ENCODE results near the gene ARHGEF6. TPM values are rescaled to one million over a fixed set of nuclear protein-coding genes. Genes with fewer than 3 reads are reported as not detected.

The ARHGEF6 gene
- total and polyA plus RNA-seq, 4 donors, result 1.6 to 9.2 (median 4.2) TPM

- Histone ChIP-seq H3K4me3 (ENCODE audit: low read depth in 1 of 3, low read length in 3 of 3) (no peak overlapping the region), H3K9me3 (ENCODE audit: control insufficient read depth in 4 of 4, low read length in 3 of 4) (peaks cover 0 to 8% (median 4%) of the 10 kb centered on the region in 4 donors), H3K27ac (ENCODE audit: low read depth in 1 of 2, low read length in 2 of 2) (no peak overlapping the region), H3K4me1 (ENCODE audit: control insufficient read depth in 4 of 4, insufficient read depth in 4 of 4, low read length in 3 of 4) (no peaks in the 10 kb centered on the region), H3K9ac (ENCODE audit: low read depth in 1 of 2, low read length in 2 of 2) (no peak overlapping the region), H3K27me3 (ENCODE audit: control insufficient read depth in 4 of 4, insufficient read depth in 4 of 4, low read length in 3 of 4) (no peaks in the 10 kb centered on the region), H3K36me3 (ENCODE audit: control insufficient read depth in 4 of 4, insufficient read depth in 3 of 4, low read depth in 1 of 4, low read length in 3 of 4) (peaks cover 0 to 5% (median 0%) of the 10 kb centered on the region in 4 donors)
- WGBS, result 89% methylated on average over 10 of the region's 10 CpGs
- DNase-seq (ENCODE audit: low spot score), result no peak
- TF ChIP-seq HNF4A (conservative IDR thresholded peaks at IDR 0.05) (no peak), EGR1 (IDR thresholded peaks at IDR 0.05; ENCODE audit: low read depth in 2 of 2) (no peak), FOXA2 (IDR thresholded peaks at IDR 0.05) (no peak), CTCF (IDR thresholded peaks at IDR 0.05; ENCODE audit: low read depth, low read length, missing input control) (no peak), RAD21 (IDR thresholded peaks at IDR 0.05) (no peak), TAF1 (conservative IDR thresholded peaks at IDR 0.05) (no peak), FOXA1 (IDR thresholded peaks at IDR 0.05) (no peak), SP1 (IDR thresholded peaks at IDR 0.05) (no peak), GABPA (IDR thresholded peaks at IDR 0.05 in 1 of 2, conservative IDR thresholded peaks at IDR 0.05 in 1 of 2) (no peak), RXRA (IDR thresholded peaks at IDR 0.05) (no peak), HNF4G (IDR thresholded peaks at IDR 0.05) (no peak), JUND (IDR thresholded peaks at IDR 0.05) (no peak), NR2F2 (IDR thresholded peaks at IDR 0.05) (no peak), YY1 (IDR thresholded peaks at IDR 0.05) (no peak)
- TF ChIP-seq, protein P1, sequence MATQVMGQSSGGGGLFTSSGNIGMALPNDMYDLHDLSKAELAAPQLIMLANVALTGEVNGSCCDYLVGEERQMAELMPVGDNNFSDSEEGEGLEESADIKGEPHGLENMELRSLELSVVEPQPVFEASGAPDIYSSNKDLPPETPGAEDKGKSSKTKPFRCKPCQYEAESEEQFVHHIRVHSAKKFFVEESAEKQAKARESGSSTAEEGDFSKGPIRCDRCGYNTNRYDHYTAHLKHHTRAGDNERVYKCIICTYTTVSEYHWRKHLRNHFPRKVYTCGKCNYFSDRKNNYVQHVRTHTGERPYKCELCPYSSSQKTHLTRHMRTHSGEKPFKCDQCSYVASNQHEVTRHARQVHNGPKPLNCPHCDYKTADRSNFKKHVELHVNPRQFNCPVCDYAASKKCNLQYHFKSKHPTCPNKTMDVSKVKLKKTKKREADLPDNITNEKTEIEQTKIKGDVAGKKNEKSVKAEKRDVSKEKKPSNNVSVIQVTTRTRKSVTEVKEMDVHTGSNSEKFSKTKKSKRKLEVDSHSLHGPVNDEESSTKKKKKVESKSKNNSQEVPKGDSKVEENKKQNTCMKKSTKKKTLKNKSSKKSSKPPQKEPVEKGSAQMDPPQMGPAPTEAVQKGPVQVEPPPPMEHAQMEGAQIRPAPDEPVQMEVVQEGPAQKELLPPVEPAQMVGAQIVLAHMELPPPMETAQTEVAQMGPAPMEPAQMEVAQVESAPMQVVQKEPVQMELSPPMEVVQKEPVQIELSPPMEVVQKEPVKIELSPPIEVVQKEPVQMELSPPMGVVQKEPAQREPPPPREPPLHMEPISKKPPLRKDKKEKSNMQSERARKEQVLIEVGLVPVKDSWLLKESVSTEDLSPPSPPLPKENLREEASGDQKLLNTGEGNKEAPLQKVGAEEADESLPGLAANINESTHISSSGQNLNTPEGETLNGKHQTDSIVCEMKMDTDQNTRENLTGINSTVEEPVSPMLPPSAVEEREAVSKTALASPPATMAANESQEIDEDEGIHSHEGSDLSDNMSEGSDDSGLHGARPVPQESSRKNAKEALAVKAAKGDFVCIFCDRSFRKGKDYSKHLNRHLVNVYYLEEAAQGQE (IDR thresholded peaks at IDR 0.05), result no peak
- TF ChIP-seq, protein P2, sequence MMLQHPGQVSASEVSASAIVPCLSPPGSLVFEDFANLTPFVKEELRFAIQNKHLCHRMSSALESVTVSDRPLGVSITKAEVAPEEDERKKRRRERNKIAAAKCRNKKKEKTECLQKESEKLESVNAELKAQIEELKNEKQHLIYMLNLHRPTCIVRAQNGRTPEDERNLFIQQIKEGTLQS (IDR thresholded peaks at IDR 0.05), result no peak
- TF ChIP-seq, protein P3, sequence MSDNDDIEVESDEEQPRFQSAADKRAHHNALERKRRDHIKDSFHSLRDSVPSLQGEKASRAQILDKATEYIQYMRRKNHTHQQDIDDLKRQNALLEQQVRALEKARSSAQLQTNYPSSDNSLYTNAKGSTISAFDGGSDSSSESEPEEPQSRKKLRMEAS (IDR thresholded peaks at IDR 0.05), result no peak
- TF ChIP-seq, protein P4, sequence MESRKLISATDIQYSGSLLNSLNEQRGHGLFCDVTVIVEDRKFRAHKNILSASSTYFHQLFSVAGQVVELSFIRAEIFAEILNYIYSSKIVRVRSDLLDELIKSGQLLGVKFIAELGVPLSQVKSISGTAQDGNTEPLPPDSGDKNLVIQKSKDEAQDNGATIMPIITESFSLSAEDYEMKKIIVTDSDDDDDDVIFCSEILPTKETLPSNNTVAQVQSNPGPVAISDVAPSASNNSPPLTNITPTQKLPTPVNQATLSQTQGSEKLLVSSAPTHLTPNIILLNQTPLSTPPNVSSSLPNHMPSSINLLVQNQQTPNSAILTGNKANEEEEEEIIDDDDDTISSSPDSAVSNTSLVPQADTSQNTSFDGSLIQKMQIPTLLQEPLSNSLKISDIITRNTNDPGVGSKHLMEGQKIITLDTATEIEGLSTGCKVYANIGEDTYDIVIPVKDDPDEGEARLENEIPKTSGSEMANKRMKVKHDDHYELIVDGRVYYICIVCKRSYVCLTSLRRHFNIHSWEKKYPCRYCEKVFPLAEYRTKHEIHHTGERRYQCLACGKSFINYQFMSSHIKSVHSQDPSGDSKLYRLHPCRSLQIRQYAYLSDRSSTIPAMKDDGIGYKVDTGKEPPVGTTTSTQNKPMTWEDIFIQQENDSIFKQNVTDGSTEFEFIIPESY (IDR thresholded peaks at IDR 0.05), result no peak
Observed at GRCh38 chrX:136667446-136668168, 113.1 kb downstream of the ARHGEF6 start.

Data from liver (tissue), 9 donors.